A549 (cell line): ENCODE measurements around the gene CXADR.

Experiments used
- CHD2 ChIP-seq: fragments of 150-350 bp; IDR thresholded peaks from 2 replicates; pipeline ENCODE4 v1.6.1; 2014; ENCODE audit warnings: low read length; ENCODE audit not compliant: partially characterized antibody
- CHD4 ChIP-seq: fragments of 200-600 bp; sonication (generic); IDR thresholded peaks from 2 replicates; pipeline ENCODE4 v1.6.1; 2016; ENCODE audit warnings: antibody characterized with exemption, mild to moderate bottlenecking, borderline replicate concordance
- EHMT2 ChIP-seq: fragments of 200-600 bp; sonication (generic); IDR thresholded peaks from 2 replicates; pipeline ENCODE4 v1.6.1; 2016; ENCODE audit warnings: antibody characterized with exemption, low read depth, mild to moderate bottlenecking, moderate library complexity
- EP300 ChIP-seq, 2 experiments: fragments of >200 bp; sonication (Bioruptor Twin); formaldehyde crosslinking; IDR thresholded peaks; 2 replicates in 1 of 2; 3 replicates in 1 of 2; pipeline ENCODE4 v1.6.1; 2016 to 2017
- FOSL2 ChIP-seq, 2 experiments: fragments of 450-650 bp in 1 of 2; fragments of >200 bp in 1 of 2; sonication (Bioruptor Twin) in 1 of 2; formaldehyde crosslinking; IDR thresholded peaks; 2 replicates each; pipeline versions ENCODE4 v1.5.0 to v1.6.1; 2016 to 2020; ENCODE audit warnings: mild to moderate bottlenecking in 1 of 2, moderate library complexity in 1 of 2
- MAFK ChIP-seq: fragments of 450-650 bp; IDR thresholded peaks from 2 replicates; pipeline ENCODE4 v1.6.1; 2014; ENCODE audit not compliant: partially characterized antibody
- PHF8 ChIP-seq: fragments of 200-600 bp; sonication (generic); IDR thresholded peaks from 2 replicates; pipeline ENCODE4 v1.6.1; 2016; ENCODE audit warnings: low read depth, mild to moderate bottlenecking, antibody characterized with exemption, moderate library complexity, borderline replicate concordance
- POLR2A ChIP-seq: IDR thresholded peaks from 2 replicates; pipeline ENCODE4 v1.6.1; 2012; ENCODE audit warnings: mild to moderate bottlenecking, low read length
- RAD21 ChIP-seq, 2 experiments: fragments of >200 bp in 1 of 2; sonication (Bioruptor Twin) in 1 of 2; formaldehyde crosslinking in 1 of 2; IDR thresholded peaks in 1 of 2; conservative IDR thresholded peaks in 1 of 2; 2 replicates in 1 of 2; 3 replicates in 1 of 2; pipeline ENCODE4 v1.6.1; 2012 to 2018; ENCODE audit warnings: inconsistent platforms in 1 of 2
- RFX5 ChIP-seq: fragments of 450-650 bp; IDR thresholded peaks from 2 replicates; pipeline ENCODE4 v1.7.1; 2014; ENCODE audit warnings: antibody characterized with exemption, mild to moderate bottlenecking, moderate library complexity
- TF ChIP-seq, protein P1 (sequence below): fragments of >200 bp; sonication (Bioruptor Twin); formaldehyde crosslinking; IDR thresholded peaks from 3 replicates; pipeline ENCODE4 v1.5.1; 2016
- TF ChIP-seq, protein P2 (sequence below): IDR thresholded peaks from 2 replicates; pipeline ENCODE4 v1.6.1; 2012; ENCODE audit warnings: low read depth, borderline replicate concordance

DNA sequence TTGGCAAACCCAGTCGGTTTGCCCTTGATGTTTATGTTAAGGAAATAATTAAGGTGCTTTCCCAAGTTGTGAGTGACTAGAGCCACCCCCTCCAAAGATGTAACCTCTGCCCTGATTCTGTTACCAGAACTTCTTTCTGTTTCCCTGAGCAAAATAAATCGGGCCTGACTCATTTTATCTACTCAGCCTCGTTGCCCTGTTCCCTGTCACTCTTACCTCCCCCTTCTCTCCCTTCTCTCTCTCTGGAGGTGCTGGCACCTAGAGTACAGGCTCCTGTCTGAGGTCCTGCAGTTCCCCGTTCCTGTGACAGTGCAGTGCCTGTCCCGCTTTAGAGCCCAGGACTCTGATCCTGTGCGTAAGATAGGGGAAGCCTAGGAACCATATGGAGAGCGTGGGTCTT, 35.4 kb downstream of the CXADR start:
- TF ChIP-seq, protein P1, sequence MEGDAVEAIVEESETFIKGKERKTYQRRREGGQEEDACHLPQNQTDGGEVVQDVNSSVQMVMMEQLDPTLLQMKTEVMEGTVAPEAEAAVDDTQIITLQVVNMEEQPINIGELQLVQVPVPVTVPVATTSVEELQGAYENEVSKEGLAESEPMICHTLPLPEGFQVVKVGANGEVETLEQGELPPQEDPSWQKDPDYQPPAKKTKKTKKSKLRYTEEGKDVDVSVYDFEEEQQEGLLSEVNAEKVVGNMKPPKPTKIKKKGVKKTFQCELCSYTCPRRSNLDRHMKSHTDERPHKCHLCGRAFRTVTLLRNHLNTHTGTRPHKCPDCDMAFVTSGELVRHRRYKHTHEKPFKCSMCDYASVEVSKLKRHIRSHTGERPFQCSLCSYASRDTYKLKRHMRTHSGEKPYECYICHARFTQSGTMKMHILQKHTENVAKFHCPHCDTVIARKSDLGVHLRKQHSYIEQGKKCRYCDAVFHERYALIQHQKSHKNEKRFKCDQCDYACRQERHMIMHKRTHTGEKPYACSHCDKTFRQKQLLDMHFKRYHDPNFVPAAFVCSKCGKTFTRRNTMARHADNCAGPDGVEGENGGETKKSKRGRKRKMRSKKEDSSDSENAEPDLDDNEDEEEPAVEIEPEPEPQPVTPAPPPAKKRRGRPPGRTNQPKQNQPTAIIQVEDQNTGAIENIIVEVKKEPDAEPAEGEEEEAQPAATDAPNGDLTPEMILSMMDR: no peak
- no peak for TF ChIP-seq CHD2
- TF ChIP-seq EHMT2: no peak
- no peak for TF ChIP-seq RAD21 (conservative IDR thresholded peaks at IDR 0.05 in 1 of 2, IDR thresholded peaks at IDR 0.05 in 1 of 2)
- no peak for TF ChIP-seq PHF8
- TF ChIP-seq FOSL2 (IDR thresholded peaks at IDR 0.05): no peak
- no peak for TF ChIP-seq FOSL2 (CRISPR knock-in tag; IDR thresholded peaks at IDR 0.05)
- TF ChIP-seq MAFK: no peak
- no peak for TF ChIP-seq POLR2A
- TF ChIP-seq EP300 (IDR thresholded peaks at IDR 0.05): no peak
- no peak for TF ChIP-seq CHD4
- no peak for TF ChIP-seq RFX5
- TF ChIP-seq, protein P2, sequence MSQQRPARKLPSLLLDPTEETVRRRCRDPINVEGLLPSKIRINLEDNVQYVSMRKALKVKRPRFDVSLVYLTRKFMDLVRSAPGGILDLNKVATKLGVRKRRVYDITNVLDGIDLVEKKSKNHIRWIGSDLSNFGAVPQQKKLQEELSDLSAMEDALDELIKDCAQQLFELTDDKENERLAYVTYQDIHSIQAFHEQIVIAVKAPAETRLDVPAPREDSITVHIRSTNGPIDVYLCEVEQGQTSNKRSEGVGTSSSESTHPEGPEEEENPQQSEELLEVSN: no peak
